ENCODE results near the gene PET100.
A peak's percentile ranks its signal among the peaks of the same experiment; 100 is the strongest.

PET100 gene

DNA sequence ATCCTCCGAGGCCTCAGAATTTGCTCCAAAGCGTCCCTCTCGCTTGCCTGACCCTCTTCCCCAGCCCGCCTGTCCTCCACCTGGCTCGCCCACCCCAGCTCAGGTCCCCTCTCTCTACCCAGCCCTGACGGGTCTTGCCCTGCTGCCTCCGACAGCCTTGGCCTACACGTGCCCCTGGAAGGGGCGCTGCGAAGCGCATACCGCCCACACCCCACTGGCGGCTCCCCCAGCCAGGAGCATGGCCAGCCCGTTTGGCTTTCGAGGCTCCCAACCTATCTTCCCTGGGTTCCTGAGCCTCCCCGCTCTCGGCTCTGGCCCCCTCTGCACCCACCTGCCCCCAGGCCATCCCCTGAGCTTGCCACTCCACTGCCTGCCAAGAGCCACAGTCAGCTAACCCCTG is 4.8 kb upstream of the PET100 start:
- Histone ChIP-seq H3K4me3 (ENCODE audit: low read length) (no peak overlapping the region), H3K9ac (ENCODE audit: low read length) (no peak overlapping the region), H3K27me3 (replicated peaks; ENCODE audit: control insufficient read depth, insufficient read depth, low read length) (no peaks in the 10 kb centered on the region), H3K9me3 (ENCODE audit: control insufficient read depth, low read length) (no peaks in the 10 kb centered on the region), H3K36me3 (ENCODE audit: control insufficient read depth, insufficient read depth, low read length, severe bottlenecking) (peaks cover 45% of the 10 kb centered on the region), H3K4me1 (ENCODE audit: control insufficient read depth, insufficient read depth, low read length) (peaks cover 11% of the 10 kb centered on the region)
- DNase-seq (ENCODE audit: low read depth): no peak

DNA sequence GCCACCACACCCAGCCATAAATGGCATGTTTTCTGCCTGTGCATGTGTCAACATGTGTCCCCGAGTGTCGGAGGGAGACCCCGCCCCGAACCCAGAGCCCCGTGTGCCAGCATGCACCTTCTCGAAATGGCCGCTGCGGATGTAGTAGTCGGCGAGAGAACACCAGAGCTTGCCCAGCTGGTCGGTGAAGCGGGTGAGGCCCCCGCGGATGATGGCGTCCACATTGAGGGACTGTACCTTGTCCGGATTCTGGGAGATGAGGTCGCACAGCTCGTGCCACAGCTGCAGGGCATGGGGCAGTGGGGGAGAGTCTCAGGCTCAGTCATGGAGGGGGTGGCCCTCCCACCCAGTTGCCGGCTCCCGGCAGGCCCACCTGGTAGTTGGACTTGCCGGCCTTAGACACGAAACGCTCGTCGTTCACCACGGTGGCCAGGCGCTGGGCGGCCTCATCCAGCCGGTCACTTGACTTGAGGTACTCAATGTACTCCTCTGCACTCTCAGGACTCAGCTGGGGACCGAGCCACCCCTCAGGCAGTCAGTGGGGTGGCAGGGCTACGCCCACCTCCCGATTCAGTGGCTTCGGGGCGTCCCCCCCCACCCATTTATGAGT is 3.7 kb upstream of the PET100 start:
- Histone ChIP-seq H3K4me3 (ENCODE audit: low read length) (no peak overlapping the region), H3K27me3 (replicated peaks; ENCODE audit: control insufficient read depth, insufficient read depth, low read length) (no peaks in the 10 kb centered on the region), H3K9ac (ENCODE audit: low read length) (no peak overlapping the region), H3K4me1 (ENCODE audit: control insufficient read depth, insufficient read depth, low read length) (peaks cover 20% of the 10 kb centered on the region), H3K9me3 (ENCODE audit: control insufficient read depth, low read length) (no peaks in the 10 kb centered on the region), H3K36me3 (ENCODE audit: control insufficient read depth, insufficient read depth, low read length, severe bottlenecking) (peaks cover 38% of the 10 kb centered on the region)
- no peak for DNase-seq (ENCODE audit: low read depth)

DNA sequence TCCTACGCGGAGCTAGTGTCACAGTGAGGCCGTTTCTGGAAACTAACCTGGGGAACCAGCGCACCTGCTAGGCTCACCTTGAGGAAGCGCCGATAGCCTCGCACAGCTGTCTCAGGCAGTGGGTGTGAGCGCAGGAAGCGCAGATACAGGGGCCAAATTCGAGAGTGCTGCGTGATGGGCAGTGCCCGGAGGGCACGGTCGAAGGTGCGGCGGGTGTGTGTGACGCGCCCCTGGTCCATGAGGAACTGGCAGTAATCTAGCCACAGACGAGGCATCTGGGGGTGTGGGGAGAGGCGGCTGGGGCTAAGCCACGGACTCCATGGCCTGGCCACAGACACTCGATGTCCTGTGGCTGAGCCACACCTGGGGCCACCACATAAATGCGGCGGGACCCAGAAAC is 2.4 kb upstream of the PET100 start:
- H3K9me3 ChIP-seq (ENCODE audit: control insufficient read depth, low read length): no peaks in the 10 kb centered on the region
- no peak overlapping the region for H3K9ac ChIP-seq (ENCODE audit: low read length)
- DNase-seq (ENCODE audit: low read depth): no peak
- no peaks in the 10 kb centered on the region for H3K27me3 ChIP-seq (replicated peaks; ENCODE audit: control insufficient read depth, insufficient read depth, low read length)
- peaks cover 30% of the 10 kb centered on the region for H3K36me3 ChIP-seq (ENCODE audit: control insufficient read depth, insufficient read depth, low read length, severe bottlenecking)
- no peak overlapping the region for H3K4me3 ChIP-seq (ENCODE audit: low read length)
- peaks cover 22% of the 10 kb centered on the region for H3K4me1 ChIP-seq (ENCODE audit: control insufficient read depth, insufficient read depth, low read length)

DNA sequence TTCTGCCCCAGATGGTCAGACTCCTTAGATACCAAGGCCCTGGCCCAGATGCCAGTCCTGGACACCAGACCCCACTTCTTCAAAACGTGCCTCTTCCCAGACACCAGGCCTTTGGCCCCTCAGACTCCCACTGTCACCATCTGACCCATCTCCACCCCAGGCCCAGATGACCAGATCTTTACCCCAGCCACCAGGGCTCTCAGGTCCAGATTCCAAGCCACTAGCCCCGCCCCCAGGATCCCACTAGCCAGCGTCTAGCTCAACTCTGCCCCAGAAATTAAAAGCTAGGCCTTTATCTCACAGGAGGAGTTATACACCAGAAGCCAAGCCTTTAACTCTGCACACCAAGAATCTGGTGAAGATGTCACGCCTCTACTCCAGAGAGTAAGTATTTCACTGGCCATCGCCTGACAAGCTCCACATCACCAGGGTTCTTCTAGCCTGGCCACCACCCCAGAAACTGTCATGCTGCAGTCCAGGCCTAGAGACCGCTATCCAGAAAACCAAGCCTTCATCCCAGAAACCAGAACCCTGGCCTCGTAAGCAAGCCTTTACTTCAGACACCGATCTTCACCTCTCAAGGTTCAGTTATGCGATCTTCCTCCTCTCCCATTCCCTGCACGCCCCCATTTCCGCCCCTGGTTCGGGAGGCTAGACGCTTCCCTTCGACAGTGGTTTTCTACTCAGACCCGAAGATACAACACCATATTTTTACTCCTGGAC is 843 bp upstream of the PET100 start:
- peak; percentile 19 for DNase-seq (ENCODE audit: low read depth)
- H3K36me3 ChIP-seq (ENCODE audit: control insufficient read depth, insufficient read depth, low read length, severe bottlenecking): peaks cover 16% of the 10 kb centered on the region
- H3K4me3 ChIP-seq (ENCODE audit: low read length): peak overlapping the region; percentile 100
- H3K27me3 ChIP-seq (replicated peaks; ENCODE audit: control insufficient read depth, insufficient read depth, low read length): no peaks in the 10 kb centered on the region
- H3K9me3 ChIP-seq (ENCODE audit: control insufficient read depth, low read length): no peaks in the 10 kb centered on the region
- H3K4me1 ChIP-seq (ENCODE audit: control insufficient read depth, insufficient read depth, low read length): peaks cover 22% of the 10 kb centered on the region
- H3K9ac ChIP-seq (ENCODE audit: low read length): peak overlapping the region; percentile 99

DNA sequence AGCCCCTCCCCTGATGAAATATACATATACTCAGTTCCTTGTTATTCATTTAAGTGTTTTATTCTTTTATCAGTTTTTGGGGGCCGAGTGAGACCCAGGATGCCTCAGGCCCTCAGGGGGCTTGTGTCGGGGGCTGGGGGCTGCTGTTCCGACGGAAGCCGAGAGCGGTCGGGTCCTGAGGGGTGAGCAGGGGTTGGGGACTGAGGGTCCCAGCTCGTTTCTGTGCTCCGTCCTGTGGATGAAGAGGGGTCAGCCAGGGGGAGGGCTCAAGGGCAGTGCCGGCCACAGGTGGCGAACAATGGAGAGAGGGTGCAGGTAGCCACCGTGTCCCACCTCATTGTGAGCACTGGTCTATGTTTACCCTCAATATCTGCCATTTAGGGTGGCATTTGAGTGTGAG is 2.0 kb downstream of the PET100 start:
- H3K27me3 ChIP-seq (replicated peaks; ENCODE audit: control insufficient read depth, insufficient read depth, low read length): peaks cover 20% of the 10 kb centered on the region
- H3K9ac ChIP-seq (ENCODE audit: low read length): no peak overlapping the region
- H3K4me3 ChIP-seq (ENCODE audit: low read length): no peak overlapping the region
- peaks cover 22% of the 10 kb centered on the region for H3K4me1 ChIP-seq (ENCODE audit: control insufficient read depth, insufficient read depth, low read length)
- peaks cover 4% of the 10 kb centered on the region for H3K36me3 ChIP-seq (ENCODE audit: control insufficient read depth, insufficient read depth, low read length, severe bottlenecking)
- no peaks in the 10 kb centered on the region for H3K9me3 ChIP-seq (ENCODE audit: control insufficient read depth, low read length)
- no peak for DNase-seq (ENCODE audit: low read depth)

DNA sequence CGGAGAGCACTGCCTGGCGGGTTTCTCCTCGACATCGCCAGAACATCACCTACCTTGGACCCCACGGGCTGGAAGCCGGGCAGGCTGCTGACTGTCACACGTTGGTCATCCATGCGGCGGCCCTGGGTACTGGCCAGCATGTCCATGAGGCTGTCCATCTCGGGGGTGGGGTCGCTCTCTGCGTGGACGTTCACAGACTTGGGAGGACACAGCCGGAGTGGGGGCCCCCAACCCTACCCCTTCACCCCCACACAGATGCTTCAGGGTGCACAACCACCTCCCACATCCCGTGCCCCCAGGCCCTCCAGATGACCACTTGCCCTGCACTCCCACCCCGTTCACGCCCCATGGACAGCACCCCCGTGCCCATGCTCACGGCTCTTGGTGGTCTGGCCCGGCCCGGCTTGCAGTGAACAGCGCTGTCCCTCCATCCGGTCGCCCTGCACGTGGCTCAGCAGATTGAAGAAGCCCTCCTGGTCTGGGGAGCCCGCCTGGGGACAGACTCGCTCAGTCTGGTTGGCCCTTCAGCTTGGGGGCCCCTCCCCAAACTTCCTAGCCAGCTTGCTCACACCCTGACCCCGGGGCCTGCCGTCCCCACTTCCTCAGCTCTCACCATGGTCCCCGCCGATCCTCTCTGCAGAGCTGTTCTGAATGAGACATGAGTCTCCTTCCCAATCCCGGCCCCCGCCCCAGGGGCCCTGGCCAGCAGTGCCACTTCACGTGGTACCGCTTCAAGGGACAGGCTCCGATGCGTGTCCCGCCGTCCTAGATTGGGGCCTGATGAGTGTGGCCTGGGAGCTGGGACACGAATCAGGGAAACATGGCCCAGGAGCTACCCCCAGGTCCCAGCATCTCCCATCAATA is 3.0 kb downstream of the PET100 start:
- Histone ChIP-seq H3K4me1 (ENCODE audit: control insufficient read depth, insufficient read depth, low read length) (peaks cover 22% of the 10 kb centered on the region), H3K9ac (ENCODE audit: low read length) (no peak overlapping the region), H3K27me3 (replicated peaks; ENCODE audit: control insufficient read depth, insufficient read depth, low read length) (peaks cover 25% of the 10 kb centered on the region), H3K4me3 (ENCODE audit: low read length) (no peak overlapping the region), H3K36me3 (ENCODE audit: control insufficient read depth, insufficient read depth, low read length, severe bottlenecking) (peaks cover 4% of the 10 kb centered on the region), H3K9me3 (ENCODE audit: control insufficient read depth, low read length) (no peaks in the 10 kb centered on the region)
- no peak for DNase-seq (ENCODE audit: low read depth)

DNA sequence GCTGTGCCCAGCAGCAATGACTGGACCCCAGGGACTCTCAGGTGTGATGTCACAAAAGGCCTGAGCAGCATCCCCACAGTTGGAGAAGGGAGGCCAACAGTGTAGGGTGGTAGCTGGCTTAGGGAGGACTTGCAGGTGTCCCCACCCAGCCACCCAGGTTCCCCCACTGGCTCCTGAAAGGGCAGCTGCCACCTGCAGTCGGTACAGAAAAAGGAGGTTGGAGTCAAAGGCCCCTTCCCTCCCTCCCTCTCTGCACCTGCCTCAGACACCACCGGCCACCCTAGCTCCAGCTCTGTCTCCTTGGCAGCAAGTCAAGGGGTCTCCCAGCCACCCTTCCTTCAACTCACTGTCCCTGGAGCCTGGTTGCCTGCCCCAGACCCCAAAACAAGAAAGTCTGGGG is 4.1 kb downstream of the PET100 start, which contains the start of gene PCP2:
PCP2 (minus strand) TSS at position 22 of the 400 bp plus-strand sequence. CDS start 262 bp downstream, outside the sequence.
- no peak within 1 kb of the TSS for H3K4me3 ChIP-seq (ENCODE audit: low read length)
- H3K27me3 ChIP-seq (replicated peaks; ENCODE audit: control insufficient read depth, insufficient read depth, low read length): peaks cover 36% of the 10 kb centered on the region
- peaks cover 13% of the 10 kb centered on the region for H3K4me1 ChIP-seq (ENCODE audit: control insufficient read depth, insufficient read depth, low read length)
- H3K36me3 ChIP-seq (ENCODE audit: control insufficient read depth, insufficient read depth, low read length, severe bottlenecking): peaks cover 4% of the 10 kb centered on the region
- no peak within 1 kb of the TSS for H3K9ac ChIP-seq (ENCODE audit: low read length)
- no peaks in the 10 kb centered on the region for H3K9me3 ChIP-seq (ENCODE audit: control insufficient read depth, low read length)
- DNase-seq (ENCODE audit: low read depth): no peak

DNA sequence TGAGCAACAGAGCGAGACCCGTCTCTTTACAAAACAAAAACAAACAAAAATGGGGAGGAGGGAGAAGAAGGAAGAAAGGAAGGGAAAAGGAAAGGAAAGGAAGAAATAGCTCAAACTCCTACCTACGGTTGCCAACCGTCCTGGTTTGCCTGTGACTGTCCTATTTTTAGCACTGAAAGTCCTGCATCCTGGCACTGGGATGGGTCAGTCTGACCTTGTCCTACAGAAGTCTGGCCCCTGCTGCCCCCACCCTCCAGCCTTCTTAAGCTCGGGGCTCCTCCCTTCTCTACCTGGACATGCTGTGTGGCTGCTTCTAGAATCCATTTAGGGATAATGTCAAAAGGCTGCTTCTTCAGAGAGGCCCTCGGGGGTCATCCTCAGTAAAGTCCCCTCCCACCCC is 6.1 kb downstream of the PET100 start:
- Histone ChIP-seq H3K36me3 (ENCODE audit: control insufficient read depth, insufficient read depth, low read length, severe bottlenecking) (peaks cover 4% of the 10 kb centered on the region), H3K9ac (ENCODE audit: low read length) (no peak overlapping the region), H3K9me3 (ENCODE audit: control insufficient read depth, low read length) (no peaks in the 10 kb centered on the region), H3K27me3 (replicated peaks; ENCODE audit: control insufficient read depth, insufficient read depth, low read length) (peaks cover 38% of the 10 kb centered on the region), H3K4me1 (ENCODE audit: control insufficient read depth, insufficient read depth, low read length) (peaks cover 4% of the 10 kb centered on the region), H3K4me3 (ENCODE audit: low read length) (no peak overlapping the region)
- DNase-seq (ENCODE audit: low read depth): no peak

DNA sequence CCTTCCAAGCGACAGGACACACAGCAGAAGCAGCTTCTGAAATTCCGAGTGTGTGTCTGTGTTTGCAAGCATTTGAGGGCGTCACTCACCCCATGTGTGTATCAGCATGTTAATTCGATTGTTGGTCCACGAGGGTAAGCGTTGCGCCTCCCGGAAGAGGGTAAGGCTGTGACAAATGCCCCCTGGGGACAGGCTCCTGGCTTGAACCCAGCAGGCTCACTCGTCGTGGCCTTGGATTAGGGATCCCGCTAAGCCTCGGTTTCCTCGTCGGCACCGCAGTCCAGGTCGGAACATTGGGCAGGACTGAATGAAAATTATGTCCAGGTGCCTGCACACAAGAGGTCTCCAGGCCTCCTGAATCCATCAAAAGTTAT is 6.7 kb downstream of the PET100 start:
- no peaks in the 10 kb centered on the region for H3K4me1 ChIP-seq (ENCODE audit: control insufficient read depth, insufficient read depth, low read length)
- H3K9ac ChIP-seq (ENCODE audit: low read length): no peak overlapping the region
- DNase-seq (ENCODE audit: low read depth): no peak
- H3K27me3 ChIP-seq (replicated peaks; ENCODE audit: control insufficient read depth, insufficient read depth, low read length): peaks cover 38% of the 10 kb centered on the region
- peaks cover 4% of the 10 kb centered on the region for H3K36me3 ChIP-seq (ENCODE audit: control insufficient read depth, insufficient read depth, low read length, severe bottlenecking)
- H3K9me3 ChIP-seq (ENCODE audit: control insufficient read depth, low read length): no peaks in the 10 kb centered on the region
- H3K4me3 ChIP-seq (ENCODE audit: low read length): no peak overlapping the region

DNA sequence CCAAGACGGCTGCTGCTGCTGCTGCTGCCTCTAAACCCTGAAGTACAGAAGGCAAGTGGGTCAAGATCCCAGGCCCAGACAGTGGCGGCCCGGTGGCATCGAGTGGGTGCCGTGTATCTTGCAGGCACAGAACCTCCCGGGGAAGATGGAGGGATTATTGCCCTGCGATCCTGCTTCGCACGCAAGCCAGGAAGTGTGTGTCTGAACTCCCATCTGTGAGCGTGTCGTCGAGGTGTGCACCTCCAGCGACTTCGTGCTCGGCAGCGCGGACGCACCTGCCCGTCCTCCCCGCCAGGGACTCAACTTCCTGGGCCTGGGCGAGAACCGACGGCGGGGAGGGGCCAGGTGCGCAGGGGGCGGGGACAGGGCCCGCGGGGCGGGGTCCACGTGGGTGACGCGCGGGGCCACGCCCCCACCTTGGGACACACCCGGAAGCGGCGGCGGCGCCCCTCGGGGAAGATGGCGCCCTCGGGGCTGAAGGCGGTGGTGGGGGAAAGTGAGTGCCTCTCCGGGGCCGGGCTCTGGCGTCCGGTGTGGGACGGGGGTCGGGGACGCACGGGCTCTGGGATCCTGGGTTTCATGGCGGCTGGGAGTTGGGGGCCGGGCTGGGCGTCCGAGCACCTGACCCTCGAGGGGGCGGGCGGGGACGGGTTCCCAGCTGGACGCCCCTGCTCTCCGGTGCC is 7.2 kb downstream of the PET100 start, which contains the start of gene STXBP2:
STXBP2 (plus strand) TSS at position 420 of the 683 bp plus-strand sequence; CDS start at position 460, 40 bp downstream.
- Histone ChIP-seq H3K4me3 (ENCODE audit: low read length) (no peak within 1 kb of the TSS), H3K9me3 (ENCODE audit: control insufficient read depth, low read length) (no peaks in the 10 kb centered on the region), H3K27me3 (replicated peaks; ENCODE audit: control insufficient read depth, insufficient read depth, low read length) (peaks cover 38% of the 10 kb centered on the region), H3K36me3 (ENCODE audit: control insufficient read depth, insufficient read depth, low read length, severe bottlenecking) (peaks cover 4% of the 10 kb centered on the region), H3K4me1 (ENCODE audit: control insufficient read depth, insufficient read depth, low read length) (no peaks in the 10 kb centered on the region), H3K9ac (ENCODE audit: low read length) (no peak within 1 kb of the TSS)
- DNase-seq (ENCODE audit: low read depth): no peak

All from adipocyte (in vitro differentiated cells).